WI38 (cell line): ENCODE data around the gene CD99.
A peak's percentile ranks its signal among the peaks of the same experiment; 100 is the strongest.

Source experiments
- H3K4me3 ChIP-seq: 2 replicates; pipeline ENCODE4 v1.5.1; 2011; ENCODE audit warnings: low read depth, mild to moderate bottlenecking, control low read depth, low read length
- TF ChIP-seq, protein P1 (sequence below): IDR thresholded peaks from 2 replicates; pipeline ENCODE4 v1.5.1; 2012; ENCODE audit warnings: low read depth, mild to moderate bottlenecking, control low read depth, low read length

The CD99 gene

DNA sequence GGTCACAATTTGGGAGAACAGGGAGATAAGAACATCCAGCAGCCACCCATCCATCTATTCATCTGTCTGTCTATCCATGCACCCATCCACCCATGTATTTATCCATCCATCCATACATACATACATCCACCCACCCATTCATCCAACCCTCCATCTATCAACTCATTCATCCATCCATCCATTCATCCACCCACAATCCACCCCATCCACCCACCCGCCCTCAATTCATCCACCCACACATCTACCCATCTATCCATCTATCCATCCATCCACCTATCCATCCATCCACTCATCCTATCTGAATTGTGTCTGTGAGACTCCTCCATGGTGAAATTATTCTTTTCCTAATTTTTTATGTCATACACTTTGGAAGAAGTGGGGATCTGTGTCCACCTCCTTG lies 6.8 kb upstream of the CD99 start:
- TF ChIP-seq, protein P1, sequence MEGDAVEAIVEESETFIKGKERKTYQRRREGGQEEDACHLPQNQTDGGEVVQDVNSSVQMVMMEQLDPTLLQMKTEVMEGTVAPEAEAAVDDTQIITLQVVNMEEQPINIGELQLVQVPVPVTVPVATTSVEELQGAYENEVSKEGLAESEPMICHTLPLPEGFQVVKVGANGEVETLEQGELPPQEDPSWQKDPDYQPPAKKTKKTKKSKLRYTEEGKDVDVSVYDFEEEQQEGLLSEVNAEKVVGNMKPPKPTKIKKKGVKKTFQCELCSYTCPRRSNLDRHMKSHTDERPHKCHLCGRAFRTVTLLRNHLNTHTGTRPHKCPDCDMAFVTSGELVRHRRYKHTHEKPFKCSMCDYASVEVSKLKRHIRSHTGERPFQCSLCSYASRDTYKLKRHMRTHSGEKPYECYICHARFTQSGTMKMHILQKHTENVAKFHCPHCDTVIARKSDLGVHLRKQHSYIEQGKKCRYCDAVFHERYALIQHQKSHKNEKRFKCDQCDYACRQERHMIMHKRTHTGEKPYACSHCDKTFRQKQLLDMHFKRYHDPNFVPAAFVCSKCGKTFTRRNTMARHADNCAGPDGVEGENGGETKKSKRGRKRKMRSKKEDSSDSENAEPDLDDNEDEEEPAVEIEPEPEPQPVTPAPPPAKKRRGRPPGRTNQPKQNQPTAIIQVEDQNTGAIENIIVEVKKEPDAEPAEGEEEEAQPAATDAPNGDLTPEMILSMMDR: no peak

DNA sequence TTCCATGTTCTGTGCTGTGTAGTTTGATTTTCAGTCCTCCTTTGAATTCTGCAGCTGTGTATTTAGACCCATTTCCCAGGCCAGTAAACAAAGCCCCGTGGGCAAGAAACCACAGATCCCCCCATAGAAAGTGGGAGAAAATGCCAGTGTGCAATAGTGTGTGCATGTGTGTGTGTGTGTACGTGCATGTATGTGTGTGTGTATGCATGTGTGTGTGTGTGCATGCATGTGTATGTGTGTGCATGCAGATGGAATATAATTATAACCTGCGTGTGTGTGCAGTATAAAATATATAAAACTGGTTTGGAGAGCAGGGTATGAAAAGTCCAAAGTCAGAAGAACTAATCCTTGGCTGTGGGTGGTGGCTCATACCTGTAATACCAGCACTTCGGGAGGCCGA lies 5.2 kb upstream of the CD99 start:
- TF ChIP-seq, protein P1: no peak
- H3K4me3 ChIP-seq: no peak overlapping the region

More for the DNA sequence above, 6.8 kb upstream of the CD99 start:
- no peak overlapping the region for H3K4me3 ChIP-seq

DNA sequence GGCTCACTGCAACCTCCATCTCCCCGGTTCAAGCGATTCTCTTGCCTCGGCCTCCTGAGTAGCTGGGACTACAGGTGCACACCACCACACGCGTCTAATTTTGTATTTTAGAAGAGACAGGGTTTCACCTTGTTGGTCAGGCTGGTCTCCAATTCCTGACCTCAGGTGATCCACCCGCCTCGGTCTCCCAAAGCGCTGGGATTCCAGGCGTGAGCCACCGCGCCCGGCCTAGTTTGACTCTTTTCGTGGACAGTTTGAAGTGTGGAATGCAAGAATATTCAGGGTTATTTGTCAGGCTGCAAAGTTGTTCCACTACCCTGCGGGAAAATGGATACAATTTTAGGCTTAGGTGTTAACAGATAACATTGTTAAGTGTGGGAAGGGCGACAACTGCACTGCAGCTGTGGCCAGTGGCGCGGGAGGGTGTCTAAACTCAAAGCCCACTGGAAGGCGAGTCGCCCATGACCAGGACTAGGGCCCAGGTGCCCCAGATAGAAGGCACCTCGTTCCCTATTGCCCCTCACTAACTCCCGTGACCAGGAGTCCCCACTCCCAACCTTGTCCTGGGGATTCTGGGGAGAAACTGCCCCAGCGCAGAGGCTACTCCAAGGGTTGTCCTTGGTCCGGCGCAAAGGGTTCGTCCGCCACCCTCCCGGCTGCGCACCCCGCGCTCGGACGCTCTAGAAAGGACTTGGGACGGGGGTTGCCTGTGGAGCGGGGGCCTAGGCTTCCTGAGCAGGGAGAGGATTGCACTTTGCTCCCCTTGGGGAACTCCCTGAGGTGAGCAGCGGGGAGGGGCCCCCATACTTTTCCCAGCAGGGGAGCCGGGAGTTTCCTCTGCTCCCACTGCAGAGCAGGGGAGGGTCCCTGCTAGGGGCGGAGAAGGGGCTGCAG lies 1.1 kb upstream of the CD99 start:
- H3K4me3 ChIP-seq: no peak overlapping the region
- TF ChIP-seq, protein P1: no peak

DNA sequence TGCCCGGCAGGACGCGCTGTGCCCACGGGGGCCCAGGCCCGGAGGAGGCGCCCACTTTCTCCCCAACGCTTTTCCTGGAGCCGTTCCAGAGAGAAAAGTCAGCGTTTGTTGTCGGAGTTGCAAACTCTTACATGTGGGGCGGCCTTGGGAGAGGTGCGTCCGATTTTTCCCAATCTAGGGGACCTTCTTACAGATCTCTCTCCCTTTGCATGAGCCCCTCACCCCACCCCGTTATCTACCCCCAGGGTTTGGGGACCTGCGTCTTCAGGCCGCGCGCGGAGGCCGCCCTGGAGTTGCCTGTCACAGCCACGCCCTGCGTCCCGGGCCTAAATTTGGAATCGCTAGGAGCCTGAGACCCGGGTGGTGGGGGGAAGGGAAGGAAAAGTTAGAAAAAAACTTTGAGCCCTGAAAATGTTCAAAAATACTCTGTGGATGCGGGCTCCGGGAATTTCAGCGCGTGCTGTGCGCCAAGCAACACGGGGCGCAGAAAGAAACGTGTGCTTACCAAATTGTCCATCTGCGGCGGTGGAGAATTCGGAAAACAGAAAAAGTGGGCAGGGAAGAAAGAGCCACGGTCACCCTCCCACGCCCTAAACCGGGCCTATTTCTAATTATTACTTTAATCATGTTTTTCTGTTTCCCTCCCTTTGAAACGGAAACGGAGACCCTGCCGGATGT lies 587 bp downstream of the CD99 start:
- TF ChIP-seq, protein P1: no peak
- peak overlapping the region; percentile 89 for H3K4me3 ChIP-seq

DNA sequence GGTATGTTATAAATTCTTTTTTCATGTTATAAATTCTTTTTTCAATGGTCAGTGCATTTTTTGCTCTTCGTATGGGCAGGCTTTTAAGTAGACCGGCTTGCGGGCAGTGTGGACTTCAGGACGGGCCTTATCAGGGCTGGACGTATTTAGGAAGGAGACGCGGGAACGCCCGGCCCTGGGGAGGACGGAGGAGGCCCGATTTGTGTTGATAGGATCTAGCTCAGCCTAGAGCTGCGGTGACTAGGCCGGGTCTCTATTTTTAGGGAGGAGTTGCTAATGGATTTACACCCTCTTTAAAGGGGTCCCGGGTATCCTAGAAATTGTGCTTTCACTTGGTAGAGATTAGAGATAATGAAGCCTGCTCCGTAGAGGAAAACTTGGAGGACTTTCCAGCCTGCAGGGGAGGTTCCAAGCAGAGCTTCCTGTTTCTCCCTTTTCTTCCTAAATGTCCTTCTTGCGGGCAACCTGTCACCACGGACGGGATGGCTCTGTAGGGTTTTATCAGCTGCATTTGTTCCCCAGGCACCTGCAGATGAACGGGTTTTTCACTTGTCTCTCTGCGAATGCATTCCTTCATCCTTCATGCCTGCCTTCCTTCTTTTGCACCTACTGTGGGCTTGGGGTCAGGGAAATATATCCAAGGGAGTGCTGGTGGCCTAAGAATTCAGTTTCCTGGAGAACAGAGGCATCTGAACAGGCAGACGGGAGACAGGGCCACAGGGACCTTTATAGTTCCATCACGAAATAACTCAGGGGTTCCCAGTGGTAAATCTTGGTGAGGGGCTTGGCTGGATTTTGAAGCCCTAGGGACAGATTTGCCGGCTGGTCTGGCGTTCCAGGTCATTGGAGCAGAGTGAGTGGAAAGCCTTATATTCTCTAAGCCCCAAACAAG lies 1.4 kb downstream of the CD99 start:
- peak overlapping the region; percentile 89 for H3K4me3 ChIP-seq
- TF ChIP-seq, protein P1: no peak

DNA sequence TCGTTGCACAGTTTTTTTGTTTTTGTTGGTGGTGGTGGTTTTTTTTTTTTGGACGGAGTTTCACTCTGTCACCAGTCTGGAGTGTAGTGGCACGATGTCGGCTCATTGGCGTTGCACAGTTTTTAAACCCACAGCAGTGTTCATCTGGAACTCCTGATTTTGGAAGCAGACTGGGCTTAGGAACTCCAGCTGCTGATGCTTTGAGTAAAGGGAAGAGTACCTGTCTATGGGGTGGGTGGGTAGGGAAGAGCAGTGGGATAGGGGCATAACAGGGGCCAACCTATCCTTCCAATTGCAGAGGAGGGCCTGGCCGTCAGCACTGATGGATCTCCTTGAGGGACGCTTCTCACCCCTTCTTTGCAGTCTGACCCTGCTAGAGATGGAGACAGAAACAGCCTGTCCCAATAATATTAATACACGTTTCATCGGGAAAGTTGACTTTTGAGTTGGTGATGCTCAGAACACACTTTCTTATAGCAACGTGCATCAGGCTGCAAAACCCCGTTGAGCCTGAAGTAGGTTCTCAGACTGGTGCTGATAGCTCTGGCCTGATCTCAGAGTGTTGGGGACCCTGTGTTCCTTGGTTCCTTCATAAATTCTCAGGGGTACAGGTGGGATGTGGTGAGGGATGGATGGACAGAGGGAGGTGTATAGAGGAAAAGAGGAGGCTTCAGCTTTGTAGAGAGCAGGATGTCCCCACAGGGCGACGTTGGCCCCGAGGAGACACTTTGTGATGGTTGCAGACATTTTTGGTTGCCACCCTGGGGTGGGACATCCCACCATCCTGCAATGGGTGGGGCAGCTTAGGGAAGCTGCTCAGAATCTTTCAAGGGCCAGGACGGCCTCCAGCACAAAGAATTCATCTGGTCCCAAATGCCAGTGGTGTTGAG lies 2.3 kb downstream of the CD99 start:
- H3K4me3 ChIP-seq: peak overlapping the region; percentile 89
- TF ChIP-seq, protein P1: no peak
